ENCODE data around the gene SLC25A21.

DNA sequence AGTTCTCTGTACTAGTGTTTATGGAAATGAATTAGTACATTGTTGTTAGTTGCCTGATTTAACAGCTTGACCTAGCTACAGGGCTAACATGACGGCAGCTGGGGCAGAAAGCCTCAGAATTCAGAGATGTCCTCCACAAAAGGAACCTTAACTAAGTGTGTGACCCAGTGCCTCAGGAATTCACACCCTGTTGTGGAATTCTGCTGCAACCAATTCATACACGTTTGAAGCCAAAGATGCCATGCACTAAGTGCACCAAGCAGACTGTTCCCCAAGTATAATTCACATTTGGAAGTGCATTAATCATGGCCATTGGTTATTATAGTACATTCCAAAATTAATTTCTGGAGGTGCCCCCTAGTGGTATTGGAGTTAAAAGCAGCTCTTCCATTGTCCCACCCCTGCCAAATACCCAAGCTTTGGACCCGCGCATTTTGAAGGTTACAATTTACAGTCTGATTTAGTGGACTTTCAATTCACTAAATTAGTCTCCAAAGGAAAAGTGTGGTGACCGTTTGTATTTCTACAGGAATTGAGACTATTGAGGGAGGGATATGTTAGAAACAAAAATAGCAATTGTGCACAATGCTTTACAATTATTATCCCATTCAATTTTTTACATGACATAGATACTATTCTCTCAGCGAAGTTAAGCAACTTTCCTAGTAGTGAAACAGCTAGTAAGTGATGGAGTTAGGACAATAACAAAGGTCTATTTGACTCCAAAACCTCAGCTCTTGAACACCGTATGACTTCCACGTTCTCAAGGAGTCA, 424.8 kb downstream of the SLC25A21 start:
- TF ChIP-seq CTCF (IDR thresholded peaks at IDR 0.05; ENCODE audit: low read length) (peak; percentile 44), EZH2phosphoT487 (IDR thresholded peaks at IDR 0.05; ENCODE audit: low read length) (no peak), EZH2 (optimal IDR thresholded peaks at IDR 0.05; ENCODE audit: low read depth, low read length) (no peak)

Measured in MM.1S (cell line).